Stimulated activated CD8-positive, alpha-beta memory T cell treated with anti-CD3 and anti-CD28 coated beads, Interleukin-15, amount 100 ng/mL, for 24 hours (primary cell): ENCODE results near the gene BBLN.

Source experiments
- DNase-seq: peaks from one replicate; pipeline ENCODE4 v3.0.0-alpha.2; 2020; ENCODE audit warnings: low read depth

Gene BBLN

GRCh38 chr9:128145536-128145935 lies 14.5 kb upstream of the BBLN start:
- no peak for DNase-seq

- DNase-seq: no peak
These were observed 14.1 kb upstream of the BBLN start for GRCh38 chr9:128145951-128146351.

GRCh38 chr9:128146591-128147120 lies 13.4 kb upstream of the BBLN start:
- no peak for DNase-seq

GRCh38 chr9:128148509-128149000 lies 11.5 kb upstream of the BBLN start:
- no peak for DNase-seq

GRCh38 chr9:128149001-128149701 lies 10.9 kb upstream of the BBLN start, which contains the start of gene LCN2:
LCN2 (plus strand) TSS chr9:128149453; CDS start chr9:128149526, 73 bp downstream.
- no peak for DNase-seq

- no peak for DNase-seq
These were observed 10.0 kb upstream of the BBLN start for GRCh38 chr9:128149951-128150593.

GRCh38 chr9:128150594-128151308 lies 9.3 kb upstream of the BBLN start:
- no peak for DNase-seq

GRCh38 chr9:128151309-128152132 lies 8.5 kb upstream of the BBLN start:
- no peak for DNase-seq

GRCh38 chr9:128152133-128153059 lies 7.7 kb upstream of the BBLN start:
- DNase-seq: no peak

GRCh38 chr9:128153060-128153946 lies 6.8 kb upstream of the BBLN start:
- no peak for DNase-seq

GRCh38 chr9:128153947-128154695 lies 5.9 kb upstream of the BBLN start:
- DNase-seq: no peak

GRCh38 chr9:128155736-128156500 lies 4.1 kb upstream of the BBLN start:
- DNase-seq: no peak

GRCh38 chr9:128159522-128159783 lies 612 bp upstream of the BBLN start:
- peak; percentile 8 for DNase-seq

- DNase-seq: peak; percentile 26
These were observed 530 bp downstream of the BBLN start for GRCh38 chr9:128160603-128160987.

- no peak for DNase-seq
These were observed 1.3 kb downstream of the BBLN start for GRCh38 chr9:128161215-128161902.

GRCh38 chr9:128162215-128163026 lies 2.4 kb downstream of the BBLN start:
- no peak for DNase-seq

- DNase-seq: no peak
These were observed 3.0 kb downstream of the BBLN start for GRCh38 chr9:128163027-128163515.
